CD14-positive monocyte (primary cell): Measurements from ENCODE around the gene MS4A13. TPM values are rescaled to one million over a fixed set of nuclear protein-coding genes. Genes with fewer than 3 reads are reported as not detected.
A peak's percentile ranks its signal among the peaks of the same experiment; 100 is the strongest.

ENCODE experiments used
- DNase-seq, 3 donors: peaks; one replicate each; pipeline ENCODE4 v3.0.0-alpha.2; 2011 to 2022
- H2AFZ ChIP-seq: 2 replicates; pipeline ENCODE4 v1.6.0; 2012; ENCODE audit warnings: mild to moderate bottlenecking, low read depth, low read length, inconsistent platforms; ENCODE audit not compliant: insufficient read depth, poor library complexity, severe bottlenecking
- H3K27ac ChIP-seq, 2 donors: 1 replicate in 1 of 2; 2 replicates in 1 of 2; pipeline ENCODE4 v1.5.1; 2012 to 2013; ENCODE audit warnings: low read length in 2 of 2, control low read depth in 1 of 2, inconsistent platforms in 1 of 2, low read depth in 1 of 2, mild to moderate bottlenecking in 1 of 2
- H3K27me3 ChIP-seq, 2 donors: one replicate each; pipeline versions ENCODE4 v1.6.0 to v1.6.1; 2011 to 2013; ENCODE audit warnings: low read length in 2 of 2; ENCODE audit not compliant: control insufficient read depth in 2 of 2, insufficient read depth in 2 of 2
- H3K36me3 ChIP-seq, 2 donors: replicated peaks in 1 of 2; 1 replicate in 1 of 2; 2 replicates in 1 of 2; pipeline versions ENCODE4 v1.5.1 to v1.6.1; 2012 to 2013; ENCODE audit warnings: low read length in 2 of 2, control low read depth in 1 of 2, inconsistent platforms in 1 of 2, mild to moderate bottlenecking in 1 of 2; ENCODE audit not compliant: insufficient read depth in 2 of 2, control insufficient read depth in 1 of 2
- H3K4me1 ChIP-seq, 2 donors: 1 replicate in 1 of 2; 2 replicates in 1 of 2; pipeline versions ENCODE4 v1.5.1 to v1.6.1; 2012 to 2013; ENCODE audit warnings: low read length in 2 of 2, control low read depth in 1 of 2, inconsistent platforms in 1 of 2, mild to moderate bottlenecking in 1 of 2, moderate library complexity in 1 of 2; ENCODE audit not compliant: insufficient read depth in 2 of 2, control insufficient read depth in 1 of 2
- H3K4me2 ChIP-seq: replicated peaks from 2 replicates; pipeline ENCODE3; 2012; ENCODE audit warnings: low read length, moderate library complexity, mild to moderate bottlenecking; ENCODE audit not compliant: poor library complexity, severe bottlenecking; ENCODE audit errors: extremely low read depth
- H3K4me3 ChIP-seq, 3 experiments: fragments of 200-600 bp in 1 of 3; sonication (generic) in 1 of 3; replicated peaks in 1 of 3; 1 replicate in 2 of 3; 2 replicates in 1 of 3; pipeline ENCODE4 v1.5.1; 2011 to 2013; ENCODE audit warnings: low read length in 3 of 3, mild to moderate bottlenecking in 3 of 3, control low read depth in 2 of 3, low read depth in 2 of 3, inconsistent platforms in 1 of 3, moderate library complexity in 1 of 3
- H3K79me2 ChIP-seq: 2 replicates; pipeline ENCODE4 v1.6.0; 2012; ENCODE audit warnings: mild to moderate bottlenecking, control low read depth, inconsistent platforms, low read length, moderate library complexity; ENCODE audit not compliant: insufficient read depth
- H3K9ac ChIP-seq: 2 replicates; pipeline ENCODE4 v1.6.0; 2017; ENCODE audit warnings: low read length, mild to moderate bottlenecking; ENCODE audit not compliant: insufficient read depth, poor library complexity, severe bottlenecking
- H3K9me3 ChIP-seq, 2 donors: replicated peaks in 1 of 2; 1 replicate in 1 of 2; 2 replicates in 1 of 2; pipeline versions ENCODE4 v1.5.1 to v1.6.1; 2012 to 2013; ENCODE audit warnings: low read length in 2 of 2, control low read depth in 1 of 2; ENCODE audit not compliant: control insufficient read depth in 1 of 2, insufficient read depth in 1 of 2
- H4K20me1 ChIP-seq: 2 replicates; pipeline ENCODE4 v1.6.0; 2012; ENCODE audit warnings: mild to moderate bottlenecking, low read length, control low read depth, moderate library complexity; ENCODE audit not compliant: insufficient read depth
- H3K27ac Mint-ChIP-seq, 7 donors: one replicate each; pipeline ENCODE4 v1.8.0; 2020; ENCODE audit warnings: mild to moderate bottlenecking in 7 of 7, mixed read lengths in 7 of 7, moderate library complexity in 6 of 7, inconsistent platforms in 2 of 7
- H3K27me3 Mint-ChIP-seq, 3 donors: one replicate each; pipeline ENCODE4 v1.8.0; 2021 to 2022; ENCODE audit warnings: low read depth in 3 of 3, mild to moderate bottlenecking in 3 of 3, mixed read lengths in 3 of 3, moderate library complexity in 3 of 3, inconsistent platforms in 1 of 3
- H3K36me3 Mint-ChIP-seq, 2 donors: one replicate each; pipeline ENCODE4 v1.8.0; 2020; ENCODE audit warnings: mixed read lengths in 2 of 2, inconsistent platforms in 1 of 2, mild to moderate bottlenecking in 1 of 2
- H3K4me1 Mint-ChIP-seq: one replicate; pipeline ENCODE4 v1.8.0; 2020; ENCODE audit warnings: mild to moderate bottlenecking, mixed read lengths
- H3K4me3 Mint-ChIP-seq, 2 donors: one replicate each; pipeline ENCODE4 v1.8.0; 2020; ENCODE audit warnings: mild to moderate bottlenecking in 2 of 2, mixed read lengths in 2 of 2, moderate library complexity in 1 of 2
- H3K9me3 Mint-ChIP-seq, 7 donors: one replicate each; pipeline ENCODE4 v1.8.0; 2020 to 2022; ENCODE audit warnings: mixed read lengths in 7 of 7, mild to moderate bottlenecking in 6 of 7, moderate library complexity in 6 of 7, inconsistent platforms in 2 of 7
- WGBS: methylation state at CpG from one replicate; pipeline ENCODE4 v1.1.5; 2013; ENCODE audit warnings: missing lambda C conversion rate; ENCODE audit not compliant: insufficient coverage; 5-methylcytosine and 5-hydroxymethylcytosine counted together
- intact Hi-C, 2 donors: fragments of 100-400 bp; cut with micrococcal nuclease; formaldehyde crosslinking; loops; one replicate each; pipeline versions ENCODE4 v1.15.0 to v1.15.1; 2023
- polyA plus RNA-seq, 3 donors: library from polyadenylated mRNA; depleted of rRNA in 1 of 3; unstranded in 2 of 3; stranded (reverse) in 1 of 3; fragments of 300-500 nt in 2 of 3; fragments of >200 nt in 1 of 3; fragmentation: Illumina TruSeq in 2 of 3; gene quantifications; 1 replicate in 2 of 3; 2 replicates in 1 of 3; pipeline ENCODE4 v1.2.3, GENCODE V29; 2012 to 2021
- TF ChIP-seq, protein P1 (sequence below): fragments of 200-600 bp; IDR thresholded peaks from one replicate; pipeline ENCODE4 v1.8.0; 2022; ENCODE audit warnings: antibody characterized with exemption, mild to moderate bottlenecking

Gene MS4A13
- polyA plus RNA-seq, 3 donors = not detected

DNA sequence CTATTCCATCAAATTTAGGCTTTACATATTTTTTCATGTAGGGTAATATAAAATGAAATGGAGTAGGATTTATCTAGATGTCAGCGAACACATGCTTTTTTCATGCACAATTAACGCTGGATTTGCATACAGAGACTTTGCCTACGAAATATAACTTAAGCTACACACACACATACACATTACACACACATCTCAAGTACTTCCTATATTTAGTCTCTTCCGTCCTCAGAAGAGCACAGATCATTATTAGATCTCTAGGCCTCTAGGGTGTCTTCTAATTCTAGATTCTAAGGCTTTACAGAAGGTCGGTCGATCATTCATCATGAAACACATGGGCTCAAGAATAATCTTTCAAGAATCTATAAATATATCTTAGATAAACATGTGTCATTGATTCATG lies 3.8 kb upstream of the MS4A13 start:
- intact Hi-C loops = no loop called here

DNA sequence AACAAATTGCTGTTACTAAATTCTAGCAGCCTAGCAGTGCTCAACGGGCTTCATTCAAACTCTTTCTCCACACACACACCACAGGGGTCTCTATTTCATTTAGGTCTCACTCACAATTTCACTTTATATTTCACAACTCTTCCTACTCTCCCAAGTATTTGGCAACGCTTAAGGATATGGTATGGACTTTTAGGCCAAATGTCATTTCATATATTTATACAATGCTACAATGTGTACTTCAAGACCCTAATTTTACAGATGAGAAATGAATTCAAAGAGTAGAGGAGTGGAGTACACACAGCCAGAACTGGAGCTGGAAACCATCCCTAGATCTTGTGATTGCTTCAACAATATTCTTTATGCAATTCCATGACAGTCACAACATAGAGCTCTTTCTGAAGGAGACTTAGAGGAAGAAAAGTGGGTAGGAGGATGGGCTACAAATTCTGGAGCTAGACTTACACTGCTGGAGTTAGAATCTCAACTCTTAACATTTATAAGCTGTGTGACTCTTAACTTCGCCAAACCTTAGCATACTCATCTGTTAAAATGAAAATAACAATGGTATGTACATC lies 2.5 kb upstream of the MS4A13 start:
- Mint-ChIP-seq H3K27me3 (peaks cover 0 to 4% (median 0%) of the 10 kb centered on the region in 3 donors), H3K36me3 (no peaks in the 10 kb centered on the region), H3K4me1 (peaks cover 5% of the 10 kb centered on the region), H3K4me3 (no peak overlapping the region), H3K9me3 (peaks cover 4 to 11% (median 7%) of the 10 kb centered on the region in 7 donors), H3K27ac (peak overlapping the region in 1 of 7 donors; percentile 50)
- no peak overlapping the region for H2AFZ ChIP-seq
- no peaks in the 10 kb centered on the region for H3K36me3 ChIP-seq
- TF ChIP-seq, protein P1, sequence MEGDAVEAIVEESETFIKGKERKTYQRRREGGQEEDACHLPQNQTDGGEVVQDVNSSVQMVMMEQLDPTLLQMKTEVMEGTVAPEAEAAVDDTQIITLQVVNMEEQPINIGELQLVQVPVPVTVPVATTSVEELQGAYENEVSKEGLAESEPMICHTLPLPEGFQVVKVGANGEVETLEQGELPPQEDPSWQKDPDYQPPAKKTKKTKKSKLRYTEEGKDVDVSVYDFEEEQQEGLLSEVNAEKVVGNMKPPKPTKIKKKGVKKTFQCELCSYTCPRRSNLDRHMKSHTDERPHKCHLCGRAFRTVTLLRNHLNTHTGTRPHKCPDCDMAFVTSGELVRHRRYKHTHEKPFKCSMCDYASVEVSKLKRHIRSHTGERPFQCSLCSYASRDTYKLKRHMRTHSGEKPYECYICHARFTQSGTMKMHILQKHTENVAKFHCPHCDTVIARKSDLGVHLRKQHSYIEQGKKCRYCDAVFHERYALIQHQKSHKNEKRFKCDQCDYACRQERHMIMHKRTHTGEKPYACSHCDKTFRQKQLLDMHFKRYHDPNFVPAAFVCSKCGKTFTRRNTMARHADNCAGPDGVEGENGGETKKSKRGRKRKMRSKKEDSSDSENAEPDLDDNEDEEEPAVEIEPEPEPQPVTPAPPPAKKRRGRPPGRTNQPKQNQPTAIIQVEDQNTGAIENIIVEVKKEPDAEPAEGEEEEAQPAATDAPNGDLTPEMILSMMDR = no peak
- H3K4me2 ChIP-seq = no peak overlapping the region
- H3K27ac ChIP-seq = no peak overlapping the region
- H3K4me1 ChIP-seq = no peaks in the 10 kb centered on the region
- WGBS = 80% methylated on average over 1 of the region's 3 CpGs
- no peak overlapping the region for H3K4me3 ChIP-seq
- DNase-seq = no peak
- H3K79me2 ChIP-seq = no peaks in the 10 kb centered on the region
- peaks cover 0 to 3% of the 10 kb centered on the region in 2 donors for H3K27me3 ChIP-seq
- no peak overlapping the region for H3K9ac ChIP-seq
- no peaks in the 10 kb centered on the region for H4K20me1 ChIP-seq
- peaks cover 0 to 3% of the 10 kb centered on the region in 2 donors for H3K9me3 ChIP-seq
- intact Hi-C loops = no loop called here

More for the DNA sequence above, 3.8 kb upstream of the MS4A13 start:
- Histone ChIP-seq H3K4me2 (no peak overlapping the region), H3K9me3 (peaks cover 0 to 3% of the 10 kb centered on the region in 2 donors), H3K9ac (no peak overlapping the region), H3K27me3 (peaks cover 0 to 5% of the 10 kb centered on the region in 2 donors), H2AFZ (no peak overlapping the region), H3K4me1 (no peaks in the 10 kb centered on the region), H4K20me1 (no peaks in the 10 kb centered on the region), H3K27ac (no peak overlapping the region), H3K79me2 (no peaks in the 10 kb centered on the region), H3K4me3 (no peak overlapping the region), H3K36me3 (no peaks in the 10 kb centered on the region)
- Mint-ChIP-seq H3K27me3 (peaks cover 0 to 4% (median 0%) of the 10 kb centered on the region in 3 donors), H3K27ac (no peak overlapping the region), H3K9me3 (peaks cover 4 to 11% (median 7%) of the 10 kb centered on the region in 7 donors), H3K4me3 (no peak overlapping the region), H3K4me1 (peaks cover 5% of the 10 kb centered on the region), H3K36me3 (no peaks in the 10 kb centered on the region)
- no peak for DNase-seq
- TF ChIP-seq, protein P1 = no peak
- 17% methylated on average over 1 of the region's 6 CpGs for WGBS
